GM19193 (cell line): ENCODE results near the gene BRD1.

ENCODE experiments used
- POLR2A ChIP-seq: IDR thresholded peaks from 4 replicates; pipeline ENCODE4 v1.6.1; 2011; ENCODE audit not compliant: insufficient read depth, insufficient read length; ENCODE audit errors: extremely low read depth

Gene BRD1

GRCh38 chr22:49751318-49751965, 76.2 kb downstream of the BRD1 start:
- TF ChIP-seq POLR2A: no peak

DNA sequence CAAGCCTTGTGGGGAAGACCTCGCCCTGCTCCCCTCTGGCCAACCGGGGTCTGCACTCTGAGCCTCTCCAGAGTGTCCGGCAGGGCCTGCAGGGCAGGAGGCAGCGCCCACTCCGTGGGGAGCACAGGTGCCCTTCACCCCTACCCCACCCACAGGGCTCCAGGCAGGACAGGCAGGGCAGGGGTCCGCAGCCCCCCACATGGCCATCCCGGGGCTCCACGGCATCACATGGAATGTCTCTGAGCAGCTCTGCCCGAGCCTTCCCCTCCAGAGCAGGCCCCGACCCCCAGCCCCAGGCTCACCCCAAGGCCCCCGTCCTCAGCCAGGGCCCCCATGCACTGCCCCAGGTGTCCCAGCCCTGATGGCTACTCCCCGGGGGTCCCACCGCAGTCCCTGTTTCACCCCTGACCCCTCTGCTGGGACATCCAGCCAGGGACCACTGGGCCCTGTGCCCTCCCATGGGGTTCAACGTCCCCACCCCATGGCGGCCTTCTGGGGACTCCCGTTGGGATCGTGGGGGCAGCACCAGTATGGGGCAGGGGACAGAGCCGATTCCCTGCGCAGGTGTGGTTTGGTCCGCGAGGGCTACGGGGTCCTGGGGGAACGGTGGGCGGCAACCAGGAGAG, 77.7 kb downstream of the BRD1 start:
- no peak for TF ChIP-seq POLR2A

- TF ChIP-seq POLR2A: no peak
Measured at GRCh38 chr22:49749227-49749626, 78.4 kb downstream of the BRD1 start.

DNA sequence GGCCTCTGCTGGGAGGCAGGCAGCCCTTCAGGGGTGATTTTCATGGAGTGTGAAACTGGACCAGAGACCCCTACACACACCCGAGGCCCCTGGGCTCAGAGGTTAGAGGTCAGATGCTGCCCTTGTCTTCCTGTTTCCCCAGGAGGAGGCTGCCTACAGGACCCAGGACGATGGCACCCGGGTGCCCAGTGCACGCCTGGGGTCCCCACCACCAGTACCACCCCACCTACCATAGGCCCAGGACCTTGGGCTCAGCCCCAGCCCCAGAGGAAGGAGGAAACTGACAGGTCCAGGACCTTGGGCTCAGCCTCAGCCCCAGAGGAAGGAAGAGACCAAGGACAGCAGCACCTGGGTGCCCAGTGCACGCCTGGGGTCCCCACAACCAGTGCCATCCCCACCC, 79.2 kb downstream of the BRD1 start:
- no peak for TF ChIP-seq POLR2A

- no peak for TF ChIP-seq POLR2A
Measured at GRCh38 chr22:49747716-49748115, 80.0 kb downstream of the BRD1 start.

GRCh38 chr22:49747130-49747529, 80.5 kb downstream of the BRD1 start:
- TF ChIP-seq POLR2A: no peak

GRCh38 chr22:49746065-49746464, 81.6 kb downstream of the BRD1 start:
- TF ChIP-seq POLR2A: no peak

DNA sequence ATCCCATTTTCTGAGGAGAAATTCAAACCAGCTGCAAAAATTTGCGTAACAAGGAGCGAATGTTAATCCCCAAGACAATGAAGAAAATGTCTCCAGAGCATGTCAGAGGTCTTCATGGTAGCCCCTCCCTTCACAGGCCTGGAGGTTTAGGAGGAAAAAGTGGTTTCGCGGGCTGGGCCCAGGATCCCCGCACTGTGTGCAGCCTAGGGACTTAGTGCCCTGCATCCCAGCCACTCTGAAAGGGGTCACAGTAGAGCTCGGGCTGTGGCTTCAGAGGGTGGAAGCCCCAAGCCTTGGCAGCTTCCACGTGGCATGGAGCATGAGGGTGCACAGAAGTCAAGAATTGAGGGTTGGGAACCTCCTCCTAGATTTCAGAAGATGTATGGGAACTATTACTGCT, 87.4 kb downstream of the BRD1 start:
- no peak for TF ChIP-seq POLR2A

DNA sequence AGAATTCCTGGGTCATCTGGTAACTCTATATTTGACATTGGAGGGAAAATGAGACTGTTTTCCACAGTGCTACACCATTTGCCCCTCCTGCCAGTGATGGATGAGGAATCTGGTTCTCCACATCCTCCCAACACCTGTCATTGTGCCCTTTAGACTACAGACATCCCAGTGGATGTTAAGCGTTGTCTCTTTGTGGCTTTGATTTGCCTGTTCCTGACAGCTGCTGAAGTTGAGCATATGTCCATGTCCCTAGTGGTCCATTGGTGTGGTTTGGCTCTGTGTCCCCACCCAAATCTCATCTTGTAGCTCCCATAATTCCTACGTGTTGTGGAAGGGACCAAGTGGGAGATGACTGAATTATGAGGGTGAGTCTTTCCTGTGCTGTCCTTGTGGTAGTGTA, 88.5 kb downstream of the BRD1 start:
- TF ChIP-seq POLR2A: no peak

- TF ChIP-seq POLR2A: no peak
Measured at GRCh38 chr22:49738566-49738965, 89.1 kb downstream of the BRD1 start.

GRCh38 chr22:49738006-49738405, 89.7 kb downstream of the BRD1 start:
- no peak for TF ChIP-seq POLR2A

DNA sequence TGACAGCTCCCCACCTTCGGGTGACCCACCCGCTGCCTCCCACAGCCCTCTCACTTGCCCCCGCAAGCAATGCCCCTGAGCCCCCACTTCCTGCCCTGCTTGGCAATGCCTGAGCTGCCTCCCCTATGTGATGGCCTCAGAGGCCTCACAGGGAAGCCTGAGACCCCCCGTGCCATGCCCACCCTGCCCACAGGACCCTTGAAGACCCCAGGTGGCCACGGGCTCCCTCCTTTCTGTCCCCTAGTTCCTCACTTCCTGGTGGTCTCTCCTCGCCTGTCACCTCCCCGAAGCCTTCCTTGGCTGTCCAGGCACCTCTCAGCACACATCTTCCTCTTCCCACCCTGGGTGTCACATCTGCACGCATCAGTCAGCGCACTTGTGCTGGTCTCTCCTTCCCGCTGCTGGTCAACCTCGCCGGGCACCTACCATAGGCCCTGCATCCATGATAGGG, 90.5 kb downstream of the BRD1 start:
- TF ChIP-seq POLR2A: no peak

- no peak for TF ChIP-seq POLR2A
Measured at GRCh38 chr22:49736538-49736937, 91.1 kb downstream of the BRD1 start.

DNA sequence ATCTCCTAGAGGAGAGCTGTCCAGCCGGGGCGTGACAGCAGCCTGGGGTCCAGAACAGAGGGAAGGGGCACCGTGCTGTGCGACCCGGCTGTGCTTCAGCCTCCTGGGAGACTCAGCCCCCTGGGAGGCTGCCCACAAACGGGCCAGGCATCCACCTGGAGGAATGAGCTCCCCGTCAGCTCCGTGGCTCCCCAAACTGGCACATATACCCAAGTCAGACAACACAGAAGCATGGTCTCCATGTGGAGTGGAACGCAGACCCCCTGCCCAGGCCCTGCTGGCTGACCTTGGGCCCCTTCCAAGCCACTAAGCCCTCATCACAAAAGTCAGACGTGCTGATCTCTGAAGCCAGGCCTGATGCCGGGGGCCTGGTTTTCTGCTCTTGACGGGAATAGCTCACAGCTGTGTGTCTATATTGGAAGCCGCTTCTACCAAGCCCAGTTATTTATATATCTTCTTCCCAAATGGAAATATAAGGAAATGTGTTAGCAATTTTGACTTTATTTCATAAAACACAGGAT, 91.7 kb downstream of the BRD1 start:
- no peak for TF ChIP-seq POLR2A

- TF ChIP-seq POLR2A: no peak
Measured at GRCh38 chr22:49735411-49735900, 92.2 kb downstream of the BRD1 start.

DNA sequence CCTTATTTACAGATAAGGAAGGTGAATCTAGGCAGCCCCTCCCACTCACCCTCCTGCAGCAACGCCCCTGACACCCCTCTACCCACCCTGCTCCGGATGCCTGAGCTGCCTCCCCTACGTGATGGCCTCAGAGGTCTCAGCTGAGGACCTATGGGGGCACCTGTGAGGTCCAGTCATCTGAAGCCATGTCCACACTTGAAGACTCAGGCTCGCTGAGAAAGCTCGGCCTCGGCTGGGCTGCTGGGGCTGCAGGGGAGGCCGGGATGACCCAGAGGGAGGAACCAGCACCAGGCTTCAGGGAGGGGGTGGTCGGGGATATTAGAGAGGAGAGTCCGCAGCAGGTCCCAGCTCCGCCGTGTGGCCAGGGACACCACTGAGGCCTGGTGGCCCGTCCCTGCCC, 92.8 kb downstream of the BRD1 start:
- TF ChIP-seq POLR2A: no peak
